Peyer's patch (tissue), 4 donors: Measurements from ENCODE around the gene CIAO1.
A peak's percentile ranks its signal among the peaks of the same experiment; 100 is the strongest.

Experiments used
- CTCF ChIP-seq, 6 experiments: fragments of 450-650 bp in 4 of 6; fragments of 200-600 bp in 2 of 6; sonication (generic) in 1 of 6; IDR thresholded peaks; one replicate each; pipeline ENCODE4 v1.5.1; 2017 to 2019; ENCODE audit warnings: antibody characterized with exemption in 6 of 6, mild to moderate bottlenecking in 3 of 6, moderate library complexity in 1 of 6
- POLR2A ChIP-seq, 2 donors: fragments of 450-650 bp; IDR thresholded peaks; one replicate each; pipeline ENCODE4 v1.5.1; 2017; ENCODE audit warnings: antibody characterized with exemption in 2 of 2, mild to moderate bottlenecking in 2 of 2, moderate library complexity in 2 of 2

- TF ChIP-seq CTCF (IDR thresholded peaks at IDR 0.05), result peak in 2 of 6 experiments; percentile 13 to 19
- peak; percentile 34 to 50 for TF ChIP-seq POLR2A (IDR thresholded peaks at IDR 0.05)
Measured at GRCh38 chr2:96259497-96259921, 6.5 kb upstream of the CIAO1 start.
